Esophagus (tissue), 2 donors: ENCODE measurements around the gene CYP1A1. TPM values are rescaled to one million over a fixed set of nuclear protein-coding genes. Genes with fewer than 3 reads are reported as not detected.
A peak's percentile ranks its signal among the peaks of the same experiment; 100 is the strongest.

ENCODE experiments used
- H3K27ac ChIP-seq, 2 donors: one replicate each; pipeline ENCODE4 v1.5.1; 2013; ENCODE audit warnings: low read depth in 2 of 2, mild to moderate bottlenecking in 2 of 2, inconsistent platforms in 1 of 2, low read length in 1 of 2, moderate library complexity in 1 of 2
- H3K27me3 ChIP-seq, 2 donors: one replicate each; pipeline ENCODE4 v1.6.1; 2013; ENCODE audit warnings: low read length in 2 of 2, control low read depth in 1 of 2, mild to moderate bottlenecking in 1 of 2; ENCODE audit not compliant: insufficient read depth in 2 of 2, control insufficient read depth in 1 of 2
- H3K36me3 ChIP-seq, 2 donors: one replicate each; pipeline ENCODE4 v1.6.1; 2013; ENCODE audit warnings: low read length in 1 of 2; ENCODE audit not compliant: control insufficient read depth in 2 of 2, insufficient read depth in 2 of 2
- H3K4me1 ChIP-seq, 2 donors: one replicate each; pipeline ENCODE4 v1.6.1; 2013; ENCODE audit warnings: low read length in 1 of 2; ENCODE audit not compliant: control insufficient read depth in 2 of 2, insufficient read depth in 2 of 2
- H3K4me3 ChIP-seq, 2 donors: one replicate each; pipeline ENCODE4 v1.5.1; 2013; ENCODE audit warnings: low read length in 2 of 2, mild to moderate bottlenecking in 2 of 2, low read depth in 1 of 2, moderate library complexity in 1 of 2
- H3K9me3 ChIP-seq, 2 donors: one replicate each; pipeline ENCODE4 v1.6.1; 2013; ENCODE audit warnings: mild to moderate bottlenecking in 2 of 2, low read depth in 1 of 2, low read length in 1 of 2, moderate library complexity in 1 of 2; ENCODE audit not compliant: control insufficient read depth in 2 of 2, insufficient read depth in 1 of 2
- WGBS, 2 donors: extraction: QIAGEN DNeasy Blood & Tissue Kit; methylation state at CpG; one replicate each; pipeline ENCODE4 v1.1.7; 2013; 5-methylcytosine and 5-hydroxymethylcytosine counted together
- polyA plus RNA-seq, 2 donors: library from polyadenylated mRNA; stranded (reverse); fragments of 200-250 nt; gene quantifications; one replicate each; pipeline ENCODE4 v1.2.3, GENCODE V29; 2013
- donor health status: healthy with polysubstance abuse.
- donor health status: Bipolar disorder and iron deficiency.

The CYP1A1 gene
- polyA plus RNA-seq, 2 donors = 0.08 to 1.9 TPM

GRCh38 chr15:74709011-74709410 is 16.3 kb downstream of the CYP1A1 start:
- no peaks in the 10 kb centered on the region for H3K36me3 ChIP-seq
- no peaks in the 10 kb centered on the region for H3K9me3 ChIP-seq
- 30 to 31% methylated on average over 1 of the region's 1 CpG for WGBS, 2 donors
- no peak overlapping the region for H3K4me3 ChIP-seq
- no peak overlapping the region for H3K27ac ChIP-seq
- H3K4me1 ChIP-seq = no peaks in the 10 kb centered on the region
- no peaks in the 10 kb centered on the region for H3K27me3 ChIP-seq

- Histone ChIP-seq H3K36me3 (no peaks in the 10 kb centered on the region), H3K4me1 (peaks cover 0 to 2% of the 10 kb centered on the region in 2 donors), H3K4me3 (peak overlapping the region in 1 of 2 donors; percentile 98), H3K9me3 (no peaks in the 10 kb centered on the region), H3K27me3 (no peaks in the 10 kb centered on the region), H3K27ac (no peak overlapping the region)
- 43 to 64% methylated on average over 2 of the region's 2 CpGs for WGBS, 2 donors
These were observed 28.5 kb downstream of the CYP1A1 start for GRCh38 chr15:74696808-74697207.

GRCh38 chr15:74696398-74696729 is 29.0 kb downstream of the CYP1A1 start:
- Histone ChIP-seq H3K9me3 (no peaks in the 10 kb centered on the region), H3K36me3 (no peaks in the 10 kb centered on the region), H3K4me3 (peak overlapping the region; percentile 78 to 98), H3K27me3 (no peaks in the 10 kb centered on the region), H3K27ac (peak overlapping the region in 1 of 2 donors; percentile 92), H3K4me1 (peaks cover 0 to 2% of the 10 kb centered on the region in 2 donors)
- 4 to 5% methylated on average over 10 of the region's 10 CpGs for WGBS, 2 donors

- H3K4me3 ChIP-seq = peak within 1 kb of the TSS; percentile 78 to 98
- H3K36me3 ChIP-seq = no peaks in the 10 kb centered on the region
- no peaks in the 10 kb centered on the region for H3K9me3 ChIP-seq
- 0 to 1% methylated on average over 46 of the region's 46 CpGs for WGBS, 2 donors
- H3K4me1 ChIP-seq = peaks cover 0 to 2% of the 10 kb centered on the region in 2 donors
- H3K27ac ChIP-seq = peak within 1 kb of the TSS; percentile 56 to 92
- H3K27me3 ChIP-seq = no peaks in the 10 kb centered on the region
These were observed 29.5 kb downstream of the CYP1A1 start, which contains the start of gene EDC3 for GRCh38 chr15:74695597-74696397. TSS of gene EDC3 (minus strand) at chr15:74696024. CDS start at chr15:74675124, 20,900 bp downstream.

GRCh38 chr15:74692327-74692726 is 33.0 kb downstream of the CYP1A1 start:
- H3K4me3 ChIP-seq = no peak overlapping the region
- WGBS, 2 donors = 89 to 93% methylated on average over 1 of the region's 1 CpG
- no peaks in the 10 kb centered on the region for H3K9me3 ChIP-seq
- H3K4me1 ChIP-seq = peaks cover 0 to 2% of the 10 kb centered on the region in 2 donors
- H3K27ac ChIP-seq = no peak overlapping the region
- H3K27me3 ChIP-seq = no peaks in the 10 kb centered on the region
- H3K36me3 ChIP-seq = no peaks in the 10 kb centered on the region

GRCh38 chr15:74683758-74684157 is 41.6 kb downstream of the CYP1A1 start:
- H3K27me3 ChIP-seq = no peaks in the 10 kb centered on the region
- peaks cover 0 to 4% of the 10 kb centered on the region in 2 donors for H3K36me3 ChIP-seq
- 100% methylated on average over 1 of the region's 1 CpG for WGBS, 2 donors
- no peak overlapping the region for H3K4me3 ChIP-seq
- no peak overlapping the region for H3K27ac ChIP-seq
- H3K9me3 ChIP-seq = no peaks in the 10 kb centered on the region
- H3K4me1 ChIP-seq = no peaks in the 10 kb centered on the region

- H3K27me3 ChIP-seq = no peaks in the 10 kb centered on the region
- no peaks in the 10 kb centered on the region for H3K4me1 ChIP-seq
- H3K27ac ChIP-seq = no peak overlapping the region
- peaks cover 0 to 4% of the 10 kb centered on the region in 2 donors for H3K36me3 ChIP-seq
- no peaks in the 10 kb centered on the region for H3K9me3 ChIP-seq
- WGBS, 2 donors = 91 to 93% methylated on average over 3 of the region's 3 CpGs
- no peak overlapping the region for H3K4me3 ChIP-seq
These were observed 42.4 kb downstream of the CYP1A1 start for GRCh38 chr15:74682954-74683353.

GRCh38 chr15:74680456-74680855 is 44.9 kb downstream of the CYP1A1 start:
- Histone ChIP-seq H3K36me3 (no peaks in the 10 kb centered on the region), H3K27me3 (no peaks in the 10 kb centered on the region), H3K4me3 (no peak overlapping the region), H3K4me1 (no peaks in the 10 kb centered on the region), H3K9me3 (no peaks in the 10 kb centered on the region), H3K27ac (no peak overlapping the region)
- WGBS, 2 donors = 91 to 94% methylated on average over 2 of the region's 2 CpGs

- no peaks in the 10 kb centered on the region for H3K4me1 ChIP-seq
- H3K4me3 ChIP-seq = no peak overlapping the region
- no peaks in the 10 kb centered on the region for H3K9me3 ChIP-seq
- WGBS, 2 donors = 90 to 91% methylated on average over 7 of the region's 7 CpGs
- H3K27me3 ChIP-seq = no peaks in the 10 kb centered on the region
- H3K27ac ChIP-seq = no peak overlapping the region
- H3K36me3 ChIP-seq = peaks cover 2 to 6% of the 10 kb centered on the region in 2 donors
These were observed 48.5 kb downstream of the CYP1A1 start for GRCh38 chr15:74676801-74677200.

- Histone ChIP-seq H3K4me1 (no peaks in the 10 kb centered on the region), H3K9me3 (no peaks in the 10 kb centered on the region), H3K27ac (no peak overlapping the region), H3K36me3 (peaks cover 6% of the 10 kb centered on the region in 2 donors), H3K4me3 (no peak overlapping the region), H3K27me3 (no peaks in the 10 kb centered on the region)
- WGBS, 2 donors = 71 to 73% methylated on average over 3 of the region's 3 CpGs
These were observed 51.2 kb downstream of the CYP1A1 start for GRCh38 chr15:74674161-74674560.
